Stomach (tissue), 9 donors: Measurements from ENCODE around the gene YARS1. TPM values are rescaled to one million over a fixed set of nuclear protein-coding genes. Genes with fewer than 3 reads are reported as not detected.
A peak's percentile ranks its signal among the peaks of the same experiment; 100 is the strongest.

Experiments
- DNase-seq, 2 donors: peaks; one replicate each; pipeline versions ENCODE4 v3.0.0 to v3.0.0-alpha.2; 2013 to 2019
- H3K27ac ChIP-seq, 5 donors: fragments of 200-600 bp in 4 of 5; sonication (generic) in 4 of 5; one replicate each; pipeline ENCODE4 v1.5.1; 2013 to 2019; ENCODE audit warnings: mild to moderate bottlenecking in 1 of 5, moderate library complexity in 1 of 5
- H3K27me3 ChIP-seq, 3 donors: fragments of 200-600 bp; sonication (generic); one replicate each; pipeline ENCODE4 v1.5.1; 2017 to 2019; ENCODE audit warnings: mixed run types in 1 of 3
- H3K36me3 ChIP-seq, 4 donors: fragments of 200-600 bp; sonication (generic); 1 replicate in 3 of 4; 2 replicates in 1 of 4; pipeline ENCODE4 v1.5.1; 2016 to 2019
- H3K4me1 ChIP-seq, 4 donors: fragments of 200-600 bp; sonication (generic); one replicate each; pipeline ENCODE4 v1.5.1; 2016 to 2019
- H3K4me3 ChIP-seq, 4 donors: fragments of 200-600 bp; sonication (generic) in 3 of 4; one replicate each; pipeline ENCODE4 v1.5.1; 2016 to 2019; ENCODE audit warnings: mild to moderate bottlenecking in 1 of 4
- H3K9me3 ChIP-seq, 4 donors: fragments of 200-600 bp; sonication (generic); one replicate each; pipeline ENCODE4 v1.5.1; 2016 to 2019
- EP300 ChIP-seq: sonication (generic); formaldehyde crosslinking; IDR thresholded peaks from one replicate; pipeline ENCODE4 v1.6.1; 2017; ENCODE audit warnings: antibody characterized with exemption
- POLR2A ChIP-seq, 4 donors: fragments of 450-650 bp; IDR thresholded peaks; one replicate each; pipeline ENCODE4 v1.6.1; 2016; ENCODE audit warnings: antibody characterized with exemption in 4 of 4, control low read depth in 2 of 4, mild to moderate bottlenecking in 1 of 4, moderate library complexity in 1 of 4
- POLR2AphosphoS5 ChIP-seq, 3 donors: sonication (generic); formaldehyde crosslinking; IDR thresholded peaks; one replicate each; pipeline ENCODE4 v1.6.1; 2016; ENCODE audit warnings: antibody characterized with exemption in 3 of 3
- WGBS, 5 donors: extraction: QIAGEN DNeasy Blood & Tissue Kit in 3 of 5; methylation state at CpG; one replicate each; pipeline versions ENCODE4 v1.1.5 to v1.1.7; 2013 to 2018; 5-methylcytosine and 5-hydroxymethylcytosine counted together
- intact Hi-C: fragments of 100-400 bp; cut with DNase I; formaldehyde crosslinking; loops from one replicate; pipeline ENCODE4 v1.15.1; 2023; ENCODE audit warnings: low total_unique reads
- polyA plus RNA-seq, 3 donors: library from polyadenylated mRNA; stranded (reverse); fragments of 200-250 nt; gene quantifications; one replicate each; pipeline ENCODE4 v1.2.3, GENCODE V29; 2013
- total RNA-seq, 5 donors: library from RNA; depleted of rRNA; stranded (reverse); fragments of >200 nt; gene quantifications; one replicate each; pipeline versions ENCODE4 v1.1.0 to v1.2.3, GENCODE V29; 2014 to 2016
- TF ChIP-seq, protein P1 (sequence below), 7 experiments: fragments of 450-650 bp in 4 of 7; fragments of 200-600 bp in 3 of 7; sonication (generic) in 3 of 7; IDR thresholded peaks; one replicate each; pipeline ENCODE4 v1.5.1; 2016 to 2019; ENCODE audit warnings: antibody characterized with exemption in 7 of 7, control low read depth in 2 of 7, mild to moderate bottlenecking in 1 of 7
- donor health status: healthy with polysubstance abuse.
- donor health status: Bipolar disorder and iron deficiency.
- donor health status: healthy.

Gene YARS1
- total and polyA plus RNA-seq, 8 donors = 26.9 to 99.1 (median 55.4) TPM

DNA sequence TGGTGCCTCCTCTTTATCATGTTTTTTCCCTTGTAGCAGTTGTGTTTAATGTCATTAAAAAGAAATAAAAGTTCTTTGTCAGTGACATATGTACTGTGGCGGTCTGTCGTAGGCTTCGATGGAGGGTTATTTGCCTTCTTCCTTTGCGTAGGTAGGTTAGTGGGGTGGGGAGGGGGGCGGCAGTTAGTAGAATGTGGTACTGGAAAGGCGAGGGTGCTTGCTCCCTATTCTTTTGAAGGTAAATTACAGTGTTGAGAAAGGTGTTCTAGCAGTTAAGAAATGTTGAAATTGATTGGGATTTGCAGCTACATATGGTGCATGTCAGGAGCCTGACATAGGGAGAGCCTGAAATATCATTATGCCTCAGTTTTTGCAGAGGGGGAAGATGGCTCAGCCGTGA is 41.6 kb upstream of the YARS1 start:
- Histone ChIP-seq H3K27ac (no peak overlapping the region), H3K4me1 (peaks cover 0 to 8% (median 4%) of the 10 kb centered on the region in 4 donors), H3K36me3 (peaks cover 19 to 89% (median 82%) of the 10 kb centered on the region in 4 donors), H3K9me3 (no peaks in the 10 kb centered on the region), H3K4me3 (no peak overlapping the region), H3K27me3 (no peaks in the 10 kb centered on the region)
- no peak for TF ChIP-seq EP300
- TF ChIP-seq, protein P1, sequence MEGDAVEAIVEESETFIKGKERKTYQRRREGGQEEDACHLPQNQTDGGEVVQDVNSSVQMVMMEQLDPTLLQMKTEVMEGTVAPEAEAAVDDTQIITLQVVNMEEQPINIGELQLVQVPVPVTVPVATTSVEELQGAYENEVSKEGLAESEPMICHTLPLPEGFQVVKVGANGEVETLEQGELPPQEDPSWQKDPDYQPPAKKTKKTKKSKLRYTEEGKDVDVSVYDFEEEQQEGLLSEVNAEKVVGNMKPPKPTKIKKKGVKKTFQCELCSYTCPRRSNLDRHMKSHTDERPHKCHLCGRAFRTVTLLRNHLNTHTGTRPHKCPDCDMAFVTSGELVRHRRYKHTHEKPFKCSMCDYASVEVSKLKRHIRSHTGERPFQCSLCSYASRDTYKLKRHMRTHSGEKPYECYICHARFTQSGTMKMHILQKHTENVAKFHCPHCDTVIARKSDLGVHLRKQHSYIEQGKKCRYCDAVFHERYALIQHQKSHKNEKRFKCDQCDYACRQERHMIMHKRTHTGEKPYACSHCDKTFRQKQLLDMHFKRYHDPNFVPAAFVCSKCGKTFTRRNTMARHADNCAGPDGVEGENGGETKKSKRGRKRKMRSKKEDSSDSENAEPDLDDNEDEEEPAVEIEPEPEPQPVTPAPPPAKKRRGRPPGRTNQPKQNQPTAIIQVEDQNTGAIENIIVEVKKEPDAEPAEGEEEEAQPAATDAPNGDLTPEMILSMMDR (IDR thresholded peaks at IDR 0.05) = no peak
- TF ChIP-seq POLR2AphosphoS5 (IDR thresholded peaks at IDR 0.05) = no peak
- no peak for TF ChIP-seq POLR2A (IDR thresholded peaks at IDR 0.05)
- WGBS, 5 donors = 89 to 96% (median 95%) methylated on average over 7 of the region's 7 CpGs
- no peak for DNase-seq
- intact Hi-C loops = no loop called here

DNA sequence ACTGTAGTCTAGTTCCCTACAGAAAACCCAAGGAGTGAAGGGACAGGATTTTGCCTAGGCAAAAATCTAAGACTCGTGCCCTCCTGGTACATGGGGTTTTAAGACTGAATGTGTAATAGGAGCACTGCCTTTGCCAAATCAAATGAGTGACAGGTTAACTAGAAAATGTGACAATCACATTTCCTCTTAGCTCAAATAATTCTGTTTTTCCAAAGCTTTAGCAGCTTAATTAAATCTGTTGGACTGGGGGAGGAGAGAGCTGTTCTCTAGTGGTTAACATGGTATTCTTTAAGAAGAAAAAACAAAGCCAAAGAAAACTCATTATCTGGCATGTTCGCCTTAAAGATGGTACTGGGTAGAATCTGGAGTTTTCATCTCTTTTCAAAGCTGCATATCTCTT is 41.0 kb upstream of the YARS1 start:
- TF ChIP-seq EP300 = no peak
- Histone ChIP-seq H3K27me3 (no peaks in the 10 kb centered on the region), H3K9me3 (no peaks in the 10 kb centered on the region), H3K4me3 (no peak overlapping the region), H3K36me3 (peaks cover 25 to 89% (median 82%) of the 10 kb centered on the region in 4 donors), H3K4me1 (peaks cover 0 to 8% (median 4%) of the 10 kb centered on the region in 4 donors), H3K27ac (no peak overlapping the region)
- DNase-seq = no peak
- intact Hi-C loops = no loop called here
- WGBS, 5 donors = 94 to 98% (median 97%) methylated on average over 2 of the region's 2 CpGs

DNA sequence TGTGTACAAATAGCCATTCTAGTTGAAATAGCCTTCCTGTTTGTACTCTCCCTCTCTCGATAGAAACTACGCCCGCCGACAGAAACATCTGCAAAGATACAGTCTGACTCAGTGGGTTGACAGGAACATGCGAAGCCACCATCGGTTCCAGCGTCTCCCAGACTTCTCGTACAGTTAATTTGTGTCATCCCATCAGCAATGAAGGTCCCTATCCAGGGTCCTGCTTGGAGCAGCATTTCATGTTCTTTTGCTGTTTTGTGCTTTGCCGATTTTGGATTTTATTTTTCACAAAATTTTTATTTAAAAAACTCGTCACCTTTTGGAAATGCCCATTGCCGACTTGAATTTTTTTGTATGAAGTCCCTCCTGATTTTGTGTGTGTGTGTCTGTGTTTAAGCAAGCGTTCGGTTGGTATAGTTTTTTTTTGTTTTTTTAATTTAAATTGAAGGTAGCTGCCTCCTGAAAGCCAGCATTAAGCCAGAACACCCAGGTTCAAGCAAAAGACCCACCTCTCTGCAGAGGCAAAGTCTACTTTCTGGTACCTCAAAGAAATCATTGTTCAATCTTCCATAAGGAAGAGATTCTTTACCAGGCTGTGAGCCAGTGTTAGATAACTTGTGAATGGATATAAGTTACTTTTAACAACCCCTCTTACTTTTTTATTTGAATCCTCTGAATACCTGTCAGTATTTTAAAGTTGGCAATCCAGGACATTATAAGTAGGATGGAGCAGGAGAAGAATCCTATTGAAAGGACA is 38.9 kb upstream of the YARS1 start:
- 88 to 96% (median 93%) methylated on average over 13 of the region's 13 CpGs for WGBS, 5 donors
- Histone ChIP-seq H3K4me1 (no peaks in the 10 kb centered on the region), H3K4me3 (no peak overlapping the region), H3K36me3 (peaks cover 29 to 84% (median 76%) of the 10 kb centered on the region in 4 donors), H3K27me3 (no peaks in the 10 kb centered on the region), H3K9me3 (no peaks in the 10 kb centered on the region), H3K27ac (no peak overlapping the region)
- no peak for DNase-seq
- intact Hi-C loops = no loop called here
- TF ChIP-seq POLR2AphosphoS5 (IDR thresholded peaks at IDR 0.05) = no peak
- no peak for TF ChIP-seq POLR2A (IDR thresholded peaks at IDR 0.05)
- TF ChIP-seq, protein P1 (IDR thresholded peaks at IDR 0.05) = no peak
- TF ChIP-seq EP300 = no peak

DNA sequence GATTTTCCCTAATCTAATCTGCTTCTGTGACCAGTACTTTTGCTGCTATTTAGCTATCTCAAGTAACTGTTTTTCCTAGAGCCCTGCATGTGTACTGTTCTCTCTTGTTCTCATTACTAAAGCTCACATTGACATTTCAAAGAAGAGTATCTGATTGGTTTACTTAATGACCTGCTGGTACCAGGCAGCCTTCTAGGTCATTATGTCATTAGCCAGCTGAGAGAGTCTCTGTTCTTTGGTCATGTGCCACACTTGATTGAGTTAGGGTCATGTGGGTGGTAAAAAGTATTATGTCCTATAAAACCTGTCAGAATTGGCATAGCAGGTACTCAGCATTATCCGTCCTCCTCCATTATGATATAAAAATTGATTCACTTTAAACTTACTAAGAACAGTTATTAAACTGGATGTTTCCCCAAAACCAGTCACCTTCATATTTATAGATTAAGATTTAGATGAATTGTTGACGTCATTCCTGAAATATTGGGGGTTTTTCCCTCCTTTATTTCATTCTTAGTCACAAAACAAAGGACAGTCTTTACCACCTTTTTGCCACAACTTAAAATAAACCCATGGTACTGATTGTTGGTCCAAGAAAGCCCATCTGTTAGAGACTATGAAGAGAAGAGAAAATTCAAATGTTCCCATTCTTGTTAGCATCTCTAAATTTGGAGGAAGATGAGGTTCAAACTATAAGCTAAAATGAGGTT is 31.4 kb upstream of the YARS1 start:
- H3K9me3 ChIP-seq = no peaks in the 10 kb centered on the region
- peak in 1 of 2 donors; percentile 45 for DNase-seq
- H3K36me3 ChIP-seq = peaks cover 10 to 81% (median 63%) of the 10 kb centered on the region in 4 donors
- intact Hi-C loops = no loop called here
- peak overlapping the region in 1 of 5 donors; percentile 36 for H3K27ac ChIP-seq
- TF ChIP-seq, protein P1 (IDR thresholded peaks at IDR 0.05) = no peak
- TF ChIP-seq POLR2AphosphoS5 (IDR thresholded peaks at IDR 0.05) = peak in 2 of 3 donors; percentile 5 to 6
- H3K4me3 ChIP-seq = no peak overlapping the region
- 28 to 43% (median 35%) methylated on average over 2 of the region's 2 CpGs for WGBS, 5 donors
- no peaks in the 10 kb centered on the region for H3K4me1 ChIP-seq
- H3K27me3 ChIP-seq = no peaks in the 10 kb centered on the region
